Stimulated activated CD4-positive, alpha-beta T cell treated with anti-CD3 and anti-CD28 coated beads, Interleukin-1b, Interleukin-23, amount 100 ng/mL, for 1 hour (primary cell): ENCODE data around the gene IFRD1.
"Not testable (repeated sequence)": the region's sequence is repeated elsewhere in the genome, so short reads cannot be mapped to it uniquely, and the experiment has no call there.

Experiments
- DNase-seq, 2 donors: peaks; one replicate each; pipeline ENCODE4 v3.0.0-alpha.2; 2020; ENCODE audit warnings: low read depth in 2 of 2

Gene IFRD1

GRCh38 chr7:112516418-112516817 lies 66.2 kb downstream of the IFRD1 start:
- DNase-seq, result not testable (repeated sequence)

- no peak for DNase-seq
Observed at GRCh38 chr7:112517487-112517886, 67.2 kb downstream of the IFRD1 start.

DNA sequence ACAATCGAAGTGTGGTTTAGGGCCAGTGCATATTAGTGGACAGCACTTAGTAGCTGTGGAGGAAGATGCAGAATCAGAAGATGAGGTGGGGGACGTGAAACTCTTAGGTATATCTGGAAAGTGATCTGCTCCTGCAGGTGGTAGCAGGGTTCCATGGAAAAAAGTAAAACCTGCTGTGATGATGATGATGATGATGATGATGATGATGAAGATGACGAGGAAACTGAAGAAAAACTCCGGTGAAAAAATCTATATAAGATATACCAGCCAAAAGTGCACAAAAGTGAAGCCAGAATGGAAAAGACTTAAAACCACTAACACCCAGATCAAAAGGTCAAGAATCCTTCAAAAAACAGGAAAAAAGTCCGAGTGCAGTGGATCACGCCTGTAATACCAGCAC lies 70.5 kb downstream of the IFRD1 start:
- no peak for DNase-seq

DNA sequence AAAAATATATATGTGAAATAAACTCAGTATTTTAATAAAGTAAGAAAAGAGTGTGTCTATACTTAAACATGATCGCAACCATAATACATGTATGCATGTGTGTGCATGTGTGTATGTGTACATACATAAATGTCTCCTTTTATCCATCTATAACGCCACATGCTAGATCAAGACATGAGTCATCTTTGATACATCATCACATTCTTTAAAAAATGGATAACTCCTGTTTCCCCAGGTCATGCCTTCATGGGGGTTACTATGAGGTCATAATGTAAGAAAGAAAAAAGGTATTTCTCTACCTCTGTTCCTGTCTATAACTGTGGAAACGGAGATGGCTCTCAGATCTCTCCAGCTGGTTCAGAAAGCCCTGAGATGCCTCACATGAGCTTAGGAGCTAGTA lies 71.7 kb downstream of the IFRD1 start:
- no peak for DNase-seq

DNA sequence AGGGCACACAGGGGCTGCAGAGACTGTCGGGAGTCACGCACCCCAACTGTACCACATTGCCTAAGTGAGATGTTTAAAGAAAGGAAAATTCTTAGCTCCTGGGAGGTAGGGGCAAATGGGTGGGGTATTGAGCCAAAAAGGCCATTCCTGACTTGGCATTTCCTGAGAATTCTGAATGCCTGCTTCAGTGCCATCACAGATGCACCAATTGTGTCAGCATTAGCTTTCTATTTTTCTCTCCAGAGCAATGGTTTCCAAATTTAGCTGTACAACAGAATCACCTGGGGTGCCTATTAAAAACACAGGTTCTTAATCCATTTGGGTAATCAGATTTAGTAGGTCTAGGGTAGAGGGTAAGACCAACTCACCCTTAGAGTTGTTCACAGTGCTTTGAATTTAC lies 73.6 kb downstream of the IFRD1 start:
- DNase-seq, result no peak
